ENCODE results near the gene NECTIN3.

DNA sequence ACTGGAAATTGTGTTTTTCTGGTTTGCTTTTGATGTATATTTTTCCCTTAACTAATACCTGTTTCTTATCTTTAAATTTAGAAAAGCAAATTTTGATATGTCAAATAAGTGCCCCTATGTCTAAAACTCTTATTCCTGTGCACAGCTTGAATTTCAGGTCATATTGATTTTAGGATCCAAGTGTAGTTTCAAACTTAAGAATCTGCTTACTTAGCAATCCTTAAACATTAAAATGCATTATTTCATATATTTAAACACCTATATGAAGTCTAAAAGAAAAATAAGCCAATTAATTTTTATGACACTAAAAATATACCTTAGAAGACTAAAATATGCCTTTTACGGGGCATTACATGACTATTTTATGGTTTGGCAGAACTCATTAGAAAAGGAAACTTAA lies 59.2 kb downstream of the NECTIN3 start:
- TF ChIP-seq POLR2AphosphoS5 (IDR thresholded peaks at IDR 0.05) (no peak), POLR2A (IDR thresholded peaks at IDR 0.05; ENCODE audit: low read depth) (no peak)
